Measurements from ENCODE around the gene MAP3K15.

- no peak for TF ChIP-seq POLR2AphosphoS5 (IDR thresholded peaks at IDR 0.05; ENCODE audit: low read depth, low read length)
- TF ChIP-seq POLR2A (IDR thresholded peaks at IDR 0.05; ENCODE audit: low read depth, low read length): no peak
Observed at GRCh38 chrX:19388741-19389140, 126.6 kb downstream of the MAP3K15 start.
